HG02884 (cell line): Measurements from ENCODE around the gene HIC1.

Source experiments
- ATAC-seq: cut with Tn5 transposase; IDR thresholded peaks from one replicate; pipeline ENCODE4 v1.9.1; 2021; ENCODE audit warnings: mild to moderate bottlenecking, moderate library complexity; ENCODE audit not compliant: unreplicated experiment

Gene HIC1

DNA sequence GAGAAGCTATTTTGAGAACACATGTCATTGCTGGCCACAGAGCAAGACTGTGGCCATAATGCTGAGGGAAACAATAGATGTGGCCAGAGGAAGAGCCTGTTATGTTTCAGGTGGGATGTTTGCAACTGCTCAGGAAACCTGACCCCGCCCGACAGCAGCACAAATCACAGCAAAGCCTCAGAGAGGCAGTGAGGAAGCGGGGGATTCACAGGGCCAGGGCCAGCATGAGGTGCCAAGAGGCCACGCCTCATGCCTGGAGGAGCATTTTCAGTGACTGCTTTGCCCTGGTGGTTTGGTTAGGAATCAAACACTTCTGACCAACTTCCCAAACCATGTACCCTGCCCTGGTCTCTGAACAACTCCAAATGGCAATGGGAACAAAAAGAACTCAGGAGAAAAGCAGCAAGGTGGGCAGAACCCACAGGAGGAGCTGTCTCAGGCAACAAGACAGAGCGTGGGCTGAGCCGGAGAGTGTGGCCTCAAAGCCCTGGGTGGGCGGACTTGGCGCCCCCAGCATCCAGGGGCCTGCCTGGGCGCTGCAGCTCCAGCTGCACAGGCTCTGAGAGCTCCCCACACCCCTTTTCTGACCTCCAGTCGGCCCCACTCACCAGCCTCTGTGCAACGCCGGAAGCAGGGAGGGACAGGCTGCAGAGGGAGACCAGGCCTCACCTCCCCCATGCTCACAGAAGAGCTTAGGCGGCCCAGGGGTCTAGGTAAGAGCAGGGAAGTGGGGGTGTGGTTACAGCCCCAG lies 20.6 kb downstream of the HIC1 start:
- ATAC-seq: no peak

DNA sequence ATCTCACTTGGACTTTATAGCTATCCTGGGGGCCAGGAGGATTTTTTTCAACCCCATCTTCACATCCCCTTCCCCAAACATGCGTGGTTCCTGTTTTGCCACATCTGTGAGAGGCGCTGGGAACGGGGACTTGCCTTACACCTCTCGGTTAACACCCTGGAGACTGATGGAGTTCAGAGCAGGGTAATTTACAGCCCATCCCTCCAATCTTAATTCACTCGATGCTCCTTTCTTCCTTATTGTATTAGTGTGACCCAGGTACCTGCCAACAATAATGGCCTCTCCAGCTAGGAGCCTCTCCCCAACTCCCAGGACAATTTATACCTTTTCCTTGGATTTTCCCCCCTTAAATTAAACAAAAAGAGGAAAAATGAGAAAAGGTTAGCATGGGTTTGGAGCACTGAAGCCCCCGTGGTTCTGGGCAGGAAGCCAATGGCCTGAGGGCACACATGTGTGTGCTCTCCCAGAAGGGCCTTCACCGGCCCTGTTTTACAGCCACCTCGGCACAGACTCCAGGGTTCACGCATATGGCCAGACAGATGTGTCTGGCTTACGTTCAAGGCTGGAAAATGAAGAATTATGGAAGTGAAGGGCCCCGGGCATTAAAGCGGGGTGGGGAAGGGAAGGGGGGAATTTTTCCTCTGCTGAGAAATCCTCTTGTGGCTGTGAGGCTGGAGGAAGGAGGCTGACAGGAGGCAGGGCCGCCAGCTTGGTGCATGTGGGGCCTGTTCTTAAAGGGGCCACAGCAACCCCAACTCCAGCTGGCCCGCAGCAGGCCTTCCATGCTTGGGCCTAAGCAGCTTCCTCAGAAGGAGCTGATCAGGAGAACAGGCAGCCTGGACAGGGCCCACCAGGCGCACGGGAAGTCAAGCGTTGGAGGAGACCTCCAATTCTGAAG lies 21.4 kb downstream of the HIC1 start:
- no peak for ATAC-seq

DNA sequence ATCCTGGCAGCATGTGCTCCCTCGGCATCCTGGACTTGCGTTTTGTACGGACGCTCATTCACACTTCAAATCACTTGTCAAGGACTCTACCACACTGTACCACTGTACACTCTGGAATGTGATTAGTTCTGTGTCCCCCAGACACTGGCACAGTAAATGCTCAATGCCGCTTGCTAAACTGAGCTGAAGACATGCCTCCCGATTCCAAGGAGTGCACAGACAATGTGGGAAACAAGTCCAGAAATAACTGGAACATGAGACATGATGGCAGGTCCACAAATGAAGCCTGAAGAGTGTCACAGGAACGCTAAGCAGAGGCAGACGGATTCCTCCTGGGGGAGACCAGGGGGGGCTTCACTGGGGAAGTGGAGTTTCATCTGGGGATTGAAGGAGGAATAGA lies 22.1 kb downstream of the HIC1 start:
- no peak for ATAC-seq

DNA sequence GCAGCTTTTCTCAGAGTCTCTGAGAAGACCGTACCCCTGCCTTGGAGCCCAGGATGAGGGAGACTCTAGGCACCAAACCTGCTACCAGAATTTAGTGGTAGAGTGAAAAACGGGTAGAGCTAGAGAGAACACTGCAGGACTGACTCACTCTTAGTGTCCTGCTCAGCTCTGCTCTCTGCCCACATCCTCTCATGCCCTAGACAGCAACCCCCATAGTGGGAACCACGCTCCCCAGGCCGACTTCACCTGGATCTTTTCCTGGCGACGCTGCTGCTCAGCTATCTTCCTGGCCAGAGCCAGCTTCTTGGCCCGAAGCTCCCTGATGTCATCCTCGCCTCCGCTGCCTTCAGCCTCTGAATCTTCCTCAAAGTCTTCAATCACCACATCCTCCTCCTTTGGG lies 26.7 kb downstream of the HIC1 start:
- no peak for ATAC-seq

DNA sequence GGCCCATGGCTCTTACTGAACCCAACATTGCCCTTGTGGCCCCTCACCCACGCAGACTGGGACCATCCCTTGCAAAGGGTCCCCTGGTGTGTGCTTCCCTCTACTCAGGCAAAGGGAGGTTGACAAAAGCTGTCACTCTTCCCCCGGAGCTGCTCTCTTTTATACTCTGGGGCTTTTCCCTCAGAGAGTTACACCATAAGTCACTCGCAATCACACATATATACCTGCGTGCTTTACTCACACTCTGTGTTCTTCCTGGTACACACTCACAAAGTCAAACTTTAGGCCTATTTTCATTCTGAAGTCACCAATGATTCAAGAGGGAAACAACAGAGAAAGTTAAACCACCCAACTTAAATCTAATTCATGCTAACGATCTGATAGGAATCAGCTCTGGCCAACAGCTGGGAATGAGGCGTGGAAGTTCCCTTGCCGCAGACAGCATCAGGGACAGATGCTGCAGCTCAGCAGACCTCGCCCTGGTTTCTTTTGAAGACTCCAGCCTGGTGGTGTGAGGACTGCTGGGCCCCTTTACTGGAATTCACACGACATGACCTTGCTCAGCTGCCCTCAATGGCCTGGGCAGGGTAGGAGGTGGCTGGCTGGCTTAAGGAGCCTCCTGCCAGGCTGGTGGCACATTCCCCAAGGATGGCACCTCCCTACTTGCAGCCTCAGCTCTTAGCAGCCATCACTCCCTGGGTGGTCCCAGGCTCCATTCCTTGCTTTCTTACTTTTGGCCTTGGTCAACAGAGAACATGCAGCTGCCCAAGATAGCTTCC lies 27.3 kb downstream of the HIC1 start:
- ATAC-seq: no peak

DNA sequence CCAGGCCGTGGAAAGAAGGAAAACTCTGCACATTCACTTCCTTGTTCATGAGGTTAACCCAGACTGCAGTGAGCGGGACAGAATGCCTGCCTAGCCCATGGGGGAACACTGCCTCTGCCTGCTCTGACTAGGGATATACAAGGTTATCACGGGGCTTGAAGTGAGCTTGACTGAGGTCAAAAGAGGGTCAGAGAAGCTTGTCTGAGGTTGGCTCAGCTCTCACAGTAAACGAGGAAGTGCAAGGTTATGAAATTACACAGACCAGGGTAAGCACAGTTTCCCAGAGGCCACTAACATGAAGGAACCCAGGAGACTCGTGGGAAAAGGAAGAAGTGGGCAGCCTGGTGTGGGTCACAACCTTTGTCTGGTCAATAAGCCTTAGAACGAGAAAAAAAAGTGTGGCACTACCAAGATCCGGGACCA lies 28.7 kb downstream of the HIC1 start:
- no peak for ATAC-seq

DNA sequence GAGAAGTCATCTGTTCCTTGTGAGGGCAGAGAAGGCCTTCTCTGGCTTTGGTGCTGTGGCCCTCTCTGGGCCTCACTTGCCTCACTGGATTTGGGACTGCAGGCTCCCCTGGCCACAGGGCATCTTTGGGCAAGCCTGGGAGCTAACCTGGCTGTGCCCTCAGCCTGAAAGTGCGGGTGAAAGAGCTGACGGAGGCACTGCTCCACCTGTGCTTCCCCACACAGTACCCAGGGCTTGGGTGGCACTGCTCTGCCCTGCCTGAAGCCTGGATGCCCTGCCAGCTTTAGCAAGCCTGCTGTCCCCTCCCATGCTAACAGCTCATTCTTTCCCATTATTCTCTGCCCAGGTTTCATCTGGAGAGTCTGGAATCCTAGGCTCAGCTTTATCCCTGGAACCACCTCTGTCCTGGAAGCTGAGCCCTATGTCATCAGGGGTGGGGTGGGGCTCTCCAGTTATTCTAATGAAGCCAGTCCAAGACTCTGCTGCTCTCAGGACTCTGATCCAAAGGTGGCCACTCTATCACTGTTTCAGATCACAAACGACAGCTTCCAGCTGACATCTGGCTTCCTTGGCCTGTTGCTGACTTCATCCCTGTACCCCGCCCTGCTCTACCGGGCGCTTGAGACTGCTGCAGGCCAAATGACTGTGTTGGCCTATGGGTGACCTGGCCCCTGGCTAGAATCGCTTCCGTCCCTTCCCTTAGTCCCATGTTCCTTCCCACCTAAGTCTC lies 29.3 kb downstream of the HIC1 start:
- ATAC-seq: no peak

DNA sequence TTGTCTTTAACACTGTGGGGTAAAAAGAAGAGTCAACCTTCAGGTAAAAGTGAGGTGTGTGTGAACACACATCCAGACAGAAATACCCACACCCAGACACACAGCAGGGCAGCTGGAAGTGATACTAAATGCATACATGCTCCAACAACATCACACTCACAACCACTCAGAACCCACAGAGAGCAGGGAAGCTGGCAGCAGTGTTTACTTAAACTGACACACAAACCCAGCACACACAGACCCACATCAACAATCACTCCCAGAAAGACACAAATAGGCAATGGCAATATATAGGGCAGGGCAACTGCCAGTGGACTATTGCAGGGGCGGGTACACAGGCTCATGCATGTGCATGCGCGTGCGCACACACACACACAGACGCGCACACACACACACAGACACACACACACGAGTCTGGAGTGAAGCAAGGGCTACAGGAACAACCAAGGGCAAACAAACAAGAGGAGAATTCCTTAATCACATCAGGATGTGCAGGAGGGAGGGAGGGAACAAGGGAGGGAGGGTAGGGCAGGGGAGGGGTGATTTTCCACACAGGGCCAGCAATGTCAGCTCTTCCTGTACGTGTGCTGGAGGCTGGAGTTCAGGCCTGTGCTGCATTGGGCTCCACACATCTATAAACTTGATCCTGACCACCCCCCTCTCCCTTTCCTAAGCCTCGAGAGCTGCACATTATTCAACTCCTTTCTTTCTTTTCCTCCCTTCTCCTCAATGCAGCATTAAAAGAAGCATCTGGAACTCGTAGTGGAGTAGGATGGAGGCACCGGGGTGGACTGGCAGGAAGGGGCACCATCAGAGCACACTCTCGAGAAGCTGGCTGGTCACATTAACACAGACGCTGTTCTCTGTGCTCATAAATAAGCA lies 30.1 kb downstream of the HIC1 start:
- no peak for ATAC-seq

DNA sequence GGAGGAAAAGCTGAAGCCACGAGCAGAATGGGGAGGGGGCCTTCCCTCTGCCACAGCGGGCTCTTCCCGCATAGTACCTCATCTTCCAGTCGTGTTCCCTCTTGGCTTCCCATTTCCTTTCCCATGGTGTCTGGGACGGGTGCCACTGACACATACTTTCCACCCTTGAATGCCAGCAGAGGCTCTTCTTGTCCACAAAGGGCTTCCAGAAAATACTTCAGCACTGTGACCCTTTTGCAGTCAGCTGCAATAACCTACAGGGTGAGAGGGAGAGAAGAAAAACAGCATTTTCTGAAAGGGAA lies 30.7 kb downstream of the HIC1 start:
- ATAC-seq: no peak

DNA sequence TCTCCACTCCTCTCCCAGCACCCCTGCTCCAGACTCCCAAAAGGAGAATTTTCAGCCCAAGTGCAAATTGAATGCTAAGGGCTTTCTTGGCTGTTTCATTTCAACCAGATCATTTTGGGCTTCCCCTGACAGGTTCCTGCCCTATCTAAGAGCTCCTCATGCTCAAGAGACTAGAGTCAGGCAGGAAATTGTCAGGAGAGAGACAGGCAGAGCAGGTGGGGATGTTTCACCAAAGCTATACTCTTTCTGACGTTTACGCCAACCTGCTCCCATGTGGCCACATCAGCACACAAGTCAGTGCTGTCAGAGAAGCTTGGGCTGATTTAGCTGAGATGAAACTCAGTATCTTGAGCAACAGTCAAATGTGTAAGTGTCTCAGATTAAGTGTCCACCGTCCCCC lies 31.4 kb downstream of the HIC1 start:
- no peak for ATAC-seq

DNA sequence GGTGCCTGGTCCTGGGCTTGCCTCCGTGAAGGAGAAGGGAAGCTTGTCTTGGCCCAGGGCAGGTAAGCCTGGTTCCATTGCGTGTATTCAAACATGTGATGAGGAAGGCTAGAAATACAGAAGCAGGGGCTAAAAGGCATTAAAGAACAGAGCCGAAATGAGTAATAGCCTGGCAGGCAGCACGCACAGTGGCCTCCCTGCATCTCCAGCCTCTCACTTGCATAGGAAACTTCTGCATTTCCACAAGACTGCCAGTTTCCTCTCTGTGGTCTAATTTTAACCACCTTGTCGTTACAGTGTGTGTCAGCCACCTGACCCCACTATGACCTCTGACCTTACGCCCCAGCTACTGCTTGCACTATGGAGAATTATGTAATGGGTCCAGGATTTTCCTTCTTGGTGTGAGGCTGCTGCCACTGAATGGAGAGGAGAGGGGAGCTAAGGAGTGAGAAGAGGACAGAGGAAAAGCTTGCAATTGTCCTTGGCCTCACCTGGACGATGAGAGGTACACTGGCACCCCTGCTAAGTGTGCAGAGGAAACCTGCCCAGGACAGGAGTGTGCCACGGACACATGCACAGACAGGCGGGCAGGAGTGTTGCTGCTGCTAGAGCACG lies 32.8 kb downstream of the HIC1 start:
- ATAC-seq: no peak

DNA sequence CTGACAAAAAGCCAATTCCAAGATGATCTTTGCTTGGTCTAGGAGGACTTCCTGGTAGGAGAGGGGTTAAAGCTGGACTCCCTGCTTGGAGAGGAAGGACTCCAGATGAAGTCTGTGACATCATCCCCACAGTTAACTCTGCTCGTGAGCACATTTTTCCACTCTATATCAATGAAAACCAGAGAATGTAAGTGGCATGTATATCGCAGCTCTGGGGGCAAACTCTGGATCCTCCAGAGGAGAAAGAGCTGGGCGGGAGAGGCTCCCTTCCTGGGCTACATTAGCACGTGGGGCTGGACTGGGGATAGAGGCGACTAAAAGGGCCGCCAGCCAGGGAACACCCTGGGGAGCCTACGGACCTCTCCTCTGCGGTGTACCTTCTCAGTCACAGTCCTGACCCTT lies 34.1 kb downstream of the HIC1 start:
- peak; percentile 27 for ATAC-seq

DNA sequence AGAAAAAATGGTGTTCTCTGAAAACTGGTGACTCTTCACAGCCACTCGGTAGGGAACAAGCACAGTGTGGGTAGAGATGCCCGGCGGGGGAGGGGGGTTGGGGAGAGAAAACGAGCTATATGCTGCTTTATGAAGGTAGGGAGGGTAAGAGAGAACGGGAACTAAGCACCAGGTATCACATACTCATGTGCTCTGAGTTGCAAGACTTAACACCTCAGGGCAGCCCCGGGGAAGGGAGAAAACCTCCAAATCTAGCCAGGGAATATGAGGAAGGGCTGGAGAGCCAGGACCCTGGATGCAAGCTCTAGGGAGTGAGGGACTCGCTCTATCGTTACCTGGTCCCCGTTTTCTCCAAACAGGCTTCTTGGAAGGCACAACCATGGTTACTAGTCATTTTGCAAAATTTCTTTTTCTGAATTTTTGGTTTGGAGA lies 35.3 kb downstream of the HIC1 start:
- ATAC-seq: no peak

DNA sequence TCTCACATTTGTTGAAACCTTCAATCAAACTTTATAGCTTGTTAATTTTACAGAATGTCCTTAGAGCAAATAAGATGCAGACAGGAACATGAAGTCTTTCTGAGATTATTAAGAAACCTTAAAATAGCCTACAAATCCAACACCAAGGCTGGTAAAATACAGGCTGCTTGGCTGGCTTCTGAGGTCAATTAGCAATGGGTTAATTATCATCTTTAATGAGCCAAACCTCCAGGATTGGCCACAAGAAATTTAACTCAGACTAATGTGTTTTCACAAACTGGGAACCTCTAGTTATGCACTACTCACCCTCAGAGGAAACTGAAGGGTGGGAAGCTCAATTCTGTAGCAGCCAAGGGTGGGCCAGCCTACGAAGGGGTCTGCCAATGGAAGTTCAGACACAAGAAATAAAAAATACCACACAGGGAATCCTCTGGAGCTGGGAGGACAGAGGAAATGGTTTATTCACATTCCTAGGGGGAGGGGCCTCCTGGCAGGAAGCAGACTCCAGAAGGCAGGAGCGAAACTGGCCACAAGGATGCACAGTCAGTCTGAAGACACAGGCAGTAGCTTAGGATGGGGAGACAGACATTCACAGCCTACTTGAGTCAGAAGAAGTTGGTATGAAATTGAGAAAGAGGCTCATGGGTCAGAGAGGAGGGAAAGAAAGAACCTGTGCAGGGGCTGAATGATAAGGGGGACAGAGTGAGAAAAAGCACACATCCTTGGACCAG lies 36.1 kb downstream of the HIC1 start:
- ATAC-seq: no peak

DNA sequence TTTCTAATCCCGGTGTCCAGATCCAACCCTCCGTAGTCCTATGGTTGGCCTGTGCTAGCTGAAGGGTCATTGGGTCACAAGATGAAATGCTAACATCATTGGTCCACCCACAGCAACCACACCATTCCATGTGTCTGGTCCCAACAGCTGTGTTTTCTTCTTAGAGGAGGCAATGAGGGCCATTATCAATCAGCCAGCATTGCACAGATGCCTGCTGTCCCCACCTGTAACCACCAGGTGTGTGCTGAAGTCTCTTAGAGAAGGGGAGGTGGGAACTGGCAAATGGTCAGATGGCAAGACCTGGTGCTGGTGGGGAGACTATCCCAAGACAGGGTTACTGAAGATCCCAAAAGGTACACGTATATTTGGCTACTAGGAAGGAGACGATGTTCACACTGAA lies 37.4 kb downstream of the HIC1 start:
- ATAC-seq: no peak

DNA sequence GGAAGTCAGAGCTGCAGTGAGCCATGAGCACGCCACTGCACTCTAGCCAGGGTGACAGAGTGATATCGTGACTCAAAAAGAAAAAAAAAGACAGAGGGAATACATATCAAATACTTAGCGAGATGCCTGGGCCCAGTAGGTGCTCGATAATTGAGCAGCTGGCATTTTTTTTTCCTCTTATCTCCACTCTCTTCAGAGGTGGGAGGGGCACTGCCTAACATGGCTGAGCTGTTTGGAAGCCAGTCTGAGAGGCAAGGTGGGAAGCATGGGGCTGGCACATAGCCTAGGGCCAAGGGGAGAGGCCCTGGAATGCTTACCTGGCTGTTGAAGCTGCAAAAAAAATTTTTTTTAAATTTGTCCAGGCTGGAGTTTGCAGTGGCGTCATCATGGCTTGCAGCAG lies 38.4 kb downstream of the HIC1 start:
- no peak for ATAC-seq

DNA sequence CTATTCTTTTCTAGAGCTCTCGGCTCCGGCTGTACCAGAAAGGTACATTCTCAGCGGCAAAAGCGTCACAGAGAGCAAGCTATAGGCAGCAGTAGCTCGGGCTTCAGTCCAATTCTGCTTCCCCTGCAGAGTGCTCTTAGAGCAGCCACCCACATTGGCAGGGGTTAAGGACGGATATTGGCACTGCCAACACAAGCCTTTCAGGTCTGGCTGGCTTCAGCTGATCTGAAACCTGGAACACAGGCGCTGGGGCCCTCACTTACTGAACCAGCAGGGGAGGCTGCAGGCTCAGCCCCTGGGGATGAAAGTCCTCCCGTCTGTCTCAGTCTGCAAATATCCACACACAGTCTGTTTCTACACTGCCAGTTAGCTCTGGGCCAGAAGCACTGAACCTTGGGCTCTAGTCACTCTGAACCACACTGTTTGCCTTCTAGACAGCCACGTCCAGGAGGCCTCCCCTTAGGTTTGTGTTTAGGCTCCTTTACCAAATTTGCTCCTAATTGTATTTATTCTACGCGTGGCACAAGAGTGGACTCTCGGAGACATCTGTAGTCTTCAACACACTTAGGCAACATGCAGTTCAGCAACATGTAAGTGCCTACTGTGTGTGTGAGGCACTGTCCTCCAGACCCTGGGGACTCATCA lies 40.1 kb downstream of the HIC1 start:
- ATAC-seq: no peak

DNA sequence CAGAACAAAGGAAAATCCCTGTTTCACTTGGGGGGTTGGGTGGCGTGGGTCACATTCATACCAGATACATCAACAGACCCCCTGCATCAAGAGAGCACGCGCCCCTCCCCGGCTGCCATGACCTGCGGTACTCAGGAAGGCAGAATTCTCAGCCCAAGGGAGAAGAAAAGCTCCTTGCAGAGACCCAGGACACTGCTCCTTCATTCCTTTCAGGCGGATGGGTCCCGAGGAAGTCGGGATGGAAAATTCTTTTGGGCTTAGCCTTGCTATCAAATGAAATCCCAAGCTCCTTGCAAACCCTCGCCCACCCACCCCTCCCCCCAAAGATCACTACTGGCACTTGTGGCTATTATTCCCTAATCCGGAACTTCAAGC lies 40.6 kb downstream of the HIC1 start:
- no peak for ATAC-seq
